ENCODE data around the gene CR1.

DNA sequence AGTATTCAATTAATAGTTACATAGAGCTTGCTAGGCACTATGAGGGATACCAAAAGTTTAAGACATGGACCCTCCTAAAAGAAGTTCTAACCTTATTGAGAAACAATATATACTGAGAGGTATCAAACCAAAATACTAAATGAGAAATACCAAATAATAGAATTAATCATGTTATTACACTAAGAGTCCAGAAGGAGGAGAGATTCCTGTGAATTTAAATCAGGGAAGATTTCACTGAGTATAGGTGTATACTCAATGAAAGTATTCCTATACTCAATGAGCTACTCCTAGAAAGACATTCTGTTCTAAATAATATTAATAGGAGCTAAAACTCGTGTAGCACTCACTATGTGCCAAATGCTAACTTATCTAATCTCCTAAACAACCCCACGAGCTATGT, 158.4 kb downstream of the CR1 start:
- TF ChIP-seq EZH2phosphoT487 (IDR thresholded peaks at IDR 0.05; ENCODE audit: unreplicated experiment) (no peak), CREB1 (CRISPR knock-in tag; IDR thresholded peaks at IDR 0.05; ENCODE audit: low read depth) (no peak), EZH2 (IDR thresholded peaks at IDR 0.05; ENCODE audit: low read depth, unreplicated experiment) (no peak), JUNB (IDR thresholded peaks at IDR 0.05; ENCODE audit: unreplicated experiment) (no peak), STAT1 (IDR thresholded peaks at IDR 0.05; ENCODE audit: unreplicated experiment) (no peak)
- TF ChIP-seq, protein P1, sequence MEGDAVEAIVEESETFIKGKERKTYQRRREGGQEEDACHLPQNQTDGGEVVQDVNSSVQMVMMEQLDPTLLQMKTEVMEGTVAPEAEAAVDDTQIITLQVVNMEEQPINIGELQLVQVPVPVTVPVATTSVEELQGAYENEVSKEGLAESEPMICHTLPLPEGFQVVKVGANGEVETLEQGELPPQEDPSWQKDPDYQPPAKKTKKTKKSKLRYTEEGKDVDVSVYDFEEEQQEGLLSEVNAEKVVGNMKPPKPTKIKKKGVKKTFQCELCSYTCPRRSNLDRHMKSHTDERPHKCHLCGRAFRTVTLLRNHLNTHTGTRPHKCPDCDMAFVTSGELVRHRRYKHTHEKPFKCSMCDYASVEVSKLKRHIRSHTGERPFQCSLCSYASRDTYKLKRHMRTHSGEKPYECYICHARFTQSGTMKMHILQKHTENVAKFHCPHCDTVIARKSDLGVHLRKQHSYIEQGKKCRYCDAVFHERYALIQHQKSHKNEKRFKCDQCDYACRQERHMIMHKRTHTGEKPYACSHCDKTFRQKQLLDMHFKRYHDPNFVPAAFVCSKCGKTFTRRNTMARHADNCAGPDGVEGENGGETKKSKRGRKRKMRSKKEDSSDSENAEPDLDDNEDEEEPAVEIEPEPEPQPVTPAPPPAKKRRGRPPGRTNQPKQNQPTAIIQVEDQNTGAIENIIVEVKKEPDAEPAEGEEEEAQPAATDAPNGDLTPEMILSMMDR (conservative IDR thresholded peaks at IDR 0.05; ENCODE audit: low read depth in 2 of 2) = peak in 1 of 2 experiments; percentile 25; a peak in 1 of 4 replicates
- TF ChIP-seq, protein P2, sequence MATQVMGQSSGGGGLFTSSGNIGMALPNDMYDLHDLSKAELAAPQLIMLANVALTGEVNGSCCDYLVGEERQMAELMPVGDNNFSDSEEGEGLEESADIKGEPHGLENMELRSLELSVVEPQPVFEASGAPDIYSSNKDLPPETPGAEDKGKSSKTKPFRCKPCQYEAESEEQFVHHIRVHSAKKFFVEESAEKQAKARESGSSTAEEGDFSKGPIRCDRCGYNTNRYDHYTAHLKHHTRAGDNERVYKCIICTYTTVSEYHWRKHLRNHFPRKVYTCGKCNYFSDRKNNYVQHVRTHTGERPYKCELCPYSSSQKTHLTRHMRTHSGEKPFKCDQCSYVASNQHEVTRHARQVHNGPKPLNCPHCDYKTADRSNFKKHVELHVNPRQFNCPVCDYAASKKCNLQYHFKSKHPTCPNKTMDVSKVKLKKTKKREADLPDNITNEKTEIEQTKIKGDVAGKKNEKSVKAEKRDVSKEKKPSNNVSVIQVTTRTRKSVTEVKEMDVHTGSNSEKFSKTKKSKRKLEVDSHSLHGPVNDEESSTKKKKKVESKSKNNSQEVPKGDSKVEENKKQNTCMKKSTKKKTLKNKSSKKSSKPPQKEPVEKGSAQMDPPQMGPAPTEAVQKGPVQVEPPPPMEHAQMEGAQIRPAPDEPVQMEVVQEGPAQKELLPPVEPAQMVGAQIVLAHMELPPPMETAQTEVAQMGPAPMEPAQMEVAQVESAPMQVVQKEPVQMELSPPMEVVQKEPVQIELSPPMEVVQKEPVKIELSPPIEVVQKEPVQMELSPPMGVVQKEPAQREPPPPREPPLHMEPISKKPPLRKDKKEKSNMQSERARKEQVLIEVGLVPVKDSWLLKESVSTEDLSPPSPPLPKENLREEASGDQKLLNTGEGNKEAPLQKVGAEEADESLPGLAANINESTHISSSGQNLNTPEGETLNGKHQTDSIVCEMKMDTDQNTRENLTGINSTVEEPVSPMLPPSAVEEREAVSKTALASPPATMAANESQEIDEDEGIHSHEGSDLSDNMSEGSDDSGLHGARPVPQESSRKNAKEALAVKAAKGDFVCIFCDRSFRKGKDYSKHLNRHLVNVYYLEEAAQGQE (IDR thresholded peaks at IDR 0.05; ENCODE audit: unreplicated experiment) = no peak

Data from GM23338 (cell line).